ENCODE measurements around the gene FSTL1.
A peak's percentile ranks its signal among the peaks of the same experiment; 100 is the strongest.
"Not testable (repeated sequence)": the region's sequence is repeated elsewhere in the genome, so short reads cannot be mapped to it uniquely, and the experiment has no call there.

FSTL1 gene

DNA sequence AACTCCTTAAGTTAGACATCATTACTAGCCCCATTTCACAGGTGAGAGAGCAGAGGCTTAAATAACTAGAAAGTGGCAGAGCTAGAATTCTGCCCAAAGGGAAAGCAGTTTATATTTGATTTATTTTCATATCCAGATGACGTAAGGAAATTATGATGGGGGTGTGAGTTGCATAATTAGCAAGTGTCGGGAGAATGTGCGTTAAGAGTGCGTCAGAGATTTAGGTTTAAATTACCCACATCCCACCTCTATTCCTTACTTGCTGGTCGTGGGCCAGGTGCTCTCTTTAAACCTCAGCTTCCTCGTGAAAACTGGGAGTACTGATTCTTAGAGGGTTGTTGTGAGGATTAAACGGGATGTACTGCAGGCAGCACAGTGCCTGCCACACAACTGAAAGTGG is 32.3 kb downstream of the FSTL1 start:
- DNase-seq (ENCODE audit: low read depth, low spot score): no peak

DNA sequence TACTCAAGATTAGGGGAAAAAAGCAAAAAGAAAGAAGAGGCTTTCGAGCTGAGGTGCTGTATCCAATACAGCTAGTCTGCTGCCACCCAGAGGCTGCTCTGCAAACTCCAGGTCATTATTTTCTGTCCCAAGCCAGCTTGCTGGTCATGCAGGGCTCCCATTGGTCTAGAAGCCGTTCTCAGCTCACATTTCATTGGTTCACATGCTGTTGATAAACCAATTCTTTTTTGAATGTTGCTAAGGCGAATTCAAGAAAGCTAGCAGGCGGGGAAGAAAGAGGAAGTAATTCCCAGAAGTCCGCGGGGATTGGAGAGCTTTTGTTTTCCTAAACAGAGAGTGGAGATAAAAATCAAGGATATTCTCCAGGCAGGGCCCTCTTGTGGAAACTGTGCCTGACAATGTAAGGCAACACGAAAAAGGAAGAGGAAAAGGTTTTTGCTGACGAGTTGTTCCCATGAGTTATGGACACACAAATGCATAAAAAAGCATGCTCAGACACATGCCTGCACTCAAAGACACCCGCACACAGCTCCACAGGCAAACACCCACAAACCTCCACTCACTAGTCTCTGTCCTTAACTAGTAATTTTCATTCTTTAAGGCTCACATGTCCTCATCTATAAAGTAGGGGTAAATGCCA is 33.4 kb downstream of the FSTL1 start:
- peak; percentile 96 for DNase-seq (ENCODE audit: low read depth, low spot score)

DNA sequence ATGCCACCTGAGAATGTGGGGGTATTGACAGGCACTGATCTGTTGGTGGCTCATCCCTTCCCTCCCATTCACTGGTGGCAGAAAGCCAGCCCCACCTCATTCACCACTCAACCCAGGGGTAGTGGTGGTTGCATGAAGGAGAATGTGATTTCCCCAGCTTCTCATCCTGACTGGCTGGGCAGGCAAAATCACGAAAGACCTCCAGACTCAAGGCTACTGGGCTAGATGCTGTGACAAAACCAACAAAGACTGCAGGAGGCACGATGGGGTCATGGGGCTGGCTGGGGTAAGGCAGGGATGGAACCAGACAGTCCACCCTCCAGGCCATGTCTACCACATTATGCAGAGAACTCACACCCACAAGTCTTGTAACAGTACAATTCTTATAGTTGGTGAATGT is 33.9 kb downstream of the FSTL1 start:
- no peak for DNase-seq (ENCODE audit: low read depth, low spot score)

DNA sequence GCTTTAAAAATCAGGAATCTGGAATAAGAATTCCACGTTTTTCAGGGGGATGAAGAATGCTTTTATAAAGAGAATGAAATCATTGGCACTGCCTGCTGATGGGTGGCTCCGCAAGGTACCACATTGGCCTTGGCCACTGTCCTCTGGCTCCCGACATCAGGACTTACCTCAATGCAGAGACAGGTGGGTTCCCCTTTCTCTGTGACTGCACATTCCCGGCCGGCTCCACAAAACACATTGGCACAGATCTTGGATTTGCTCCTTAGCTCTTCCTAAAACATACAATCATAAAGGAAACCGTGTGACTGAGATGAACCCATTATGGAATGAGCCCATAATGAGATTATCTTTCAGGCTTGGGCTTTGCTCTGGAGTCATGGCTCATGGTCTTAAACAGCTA is 35.0 kb downstream of the FSTL1 start:
- no peak for DNase-seq (ENCODE audit: low read depth, low spot score)

DNA sequence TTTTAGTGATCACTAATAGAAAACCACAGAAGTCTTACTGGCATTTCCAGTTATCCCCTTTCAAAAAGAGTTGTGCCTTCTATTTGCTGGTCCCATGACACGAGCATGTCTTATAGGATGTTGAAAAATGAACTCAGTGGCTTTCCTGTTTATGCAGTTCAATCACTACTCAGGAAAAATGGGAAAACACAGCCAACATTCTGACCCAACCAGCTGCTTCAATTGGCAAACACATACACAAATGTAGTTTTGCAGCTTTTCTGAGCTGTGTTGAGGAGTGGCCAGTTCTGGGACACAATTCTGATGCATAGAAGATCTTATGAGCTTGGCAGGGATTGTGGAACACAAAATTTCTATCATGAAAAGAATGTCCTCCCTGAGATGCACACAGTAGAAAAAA is 40.3 kb downstream of the FSTL1 start:
- no peak for DNase-seq (ENCODE audit: low read depth, low spot score)

DNA sequence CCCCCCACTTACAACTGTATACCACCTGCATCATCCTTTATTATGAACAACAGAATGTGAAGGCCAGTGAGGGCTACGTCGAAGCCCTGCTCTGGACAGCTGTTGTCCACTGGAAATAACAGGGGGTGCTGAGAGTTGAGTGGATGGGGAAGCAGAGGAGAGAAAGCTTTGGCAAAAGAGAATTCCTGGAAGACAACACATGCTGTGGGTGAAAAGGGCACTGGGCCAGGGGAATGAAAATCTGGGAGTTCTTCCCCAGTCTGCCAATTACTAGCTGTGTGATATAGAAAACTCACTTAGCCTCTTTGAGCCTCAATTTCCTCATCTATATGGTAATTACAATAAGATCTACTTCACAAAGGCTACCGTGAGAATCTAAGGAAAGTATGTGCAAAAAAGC is 40.7 kb downstream of the FSTL1 start:
- no peak for DNase-seq (ENCODE audit: low read depth, low spot score)

GRCh38 chr3:120407508-120408287 is 43.1 kb downstream of the FSTL1 start:
- DNase-seq (ENCODE audit: low read depth, low spot score): no peak

DNA sequence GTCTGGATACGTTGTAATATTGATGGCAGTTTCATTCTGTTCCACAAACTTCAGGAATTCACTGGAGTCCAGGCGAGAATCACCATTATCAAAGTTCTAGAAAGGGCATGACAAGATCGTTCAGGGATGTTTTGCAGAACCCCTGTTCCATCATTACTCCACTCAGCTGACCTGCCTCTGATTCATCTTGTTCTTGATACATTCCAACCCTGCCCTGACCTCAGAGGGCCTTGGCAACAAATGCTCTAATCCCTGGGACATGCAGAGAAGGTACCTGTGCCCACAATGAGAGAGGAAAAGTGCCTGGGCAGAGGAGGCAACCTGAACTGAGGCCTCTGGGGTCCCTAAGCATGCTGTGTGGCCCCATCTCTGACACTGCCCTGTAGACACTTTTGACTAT is 45.9 kb downstream of the FSTL1 start:
- no peak for DNase-seq (ENCODE audit: low read depth, low spot score)

DNA sequence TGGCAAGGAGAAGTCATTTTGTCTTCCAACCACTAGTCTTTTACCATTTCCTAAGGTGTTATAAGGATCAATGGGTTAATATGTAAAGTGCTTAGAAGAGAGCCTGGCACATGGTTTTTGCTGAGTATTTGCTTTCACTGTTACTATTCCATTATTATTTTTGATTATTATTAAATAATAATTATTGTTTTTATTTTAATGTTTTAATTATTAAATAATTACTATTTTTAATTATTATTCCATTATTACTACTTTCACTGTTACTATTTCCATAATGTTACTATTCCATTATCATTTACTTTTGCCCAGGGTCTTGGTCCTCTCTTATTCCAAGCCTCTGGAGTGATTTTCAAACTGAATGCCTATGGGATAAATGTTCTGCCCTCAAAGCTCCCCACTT is 48.5 kb downstream of the FSTL1 start:
- no peak for DNase-seq (ENCODE audit: low read depth, low spot score)

GRCh38 chr3:120399372-120399771 is 51.4 kb downstream of the FSTL1 start:
- DNase-seq (ENCODE audit: low read depth, low spot score): no peak

DNA sequence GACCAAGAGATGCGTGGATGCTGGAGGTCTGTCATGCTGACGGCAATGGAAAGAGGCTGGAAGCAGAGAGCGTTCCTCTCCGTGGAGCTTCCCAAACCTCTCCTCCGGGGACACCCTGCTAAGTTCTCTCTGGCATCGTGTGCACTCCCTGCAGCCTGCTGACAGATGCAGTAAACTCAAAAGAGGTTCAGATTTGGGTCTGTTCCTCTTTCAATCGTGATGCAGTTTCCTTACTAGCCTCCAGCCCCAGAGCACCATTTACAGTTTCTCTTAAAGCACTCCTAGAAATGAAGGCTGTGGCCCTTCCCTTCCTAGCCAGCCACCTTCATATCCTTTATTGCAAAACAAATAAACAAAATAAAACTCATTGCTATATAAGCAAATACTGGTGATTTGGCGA is 54.3 kb downstream of the FSTL1 start:
- DNase-seq (ENCODE audit: low read depth, low spot score): no peak

GRCh38 chr3:120394347-120394746 is 56.4 kb downstream of the FSTL1 start:
- no peak for DNase-seq (ENCODE audit: low read depth, low spot score)

- no peak for DNase-seq (ENCODE audit: low read depth, low spot score)
These were observed 57.0 kb downstream of the FSTL1 start for GRCh38 chr3:120393761-120394160.

- DNase-seq (ENCODE audit: low read depth, low spot score): no peak
These were observed 57.5 kb downstream of the FSTL1 start for GRCh38 chr3:120393243-120393642.

GRCh38 chr3:120382941-120383447 is 67.8 kb downstream of the FSTL1 start:
- no peak for DNase-seq (ENCODE audit: low read depth, low spot score)

- no peak for DNase-seq (ENCODE audit: low read depth, low spot score)
These were observed 69.3 kb downstream of the FSTL1 start for GRCh38 chr3:120381503-120381902.

GRCh38 chr3:120377948-120378347 is 72.8 kb downstream of the FSTL1 start:
- DNase-seq (ENCODE audit: low read depth, low spot score): not testable (repeated sequence)

DNA sequence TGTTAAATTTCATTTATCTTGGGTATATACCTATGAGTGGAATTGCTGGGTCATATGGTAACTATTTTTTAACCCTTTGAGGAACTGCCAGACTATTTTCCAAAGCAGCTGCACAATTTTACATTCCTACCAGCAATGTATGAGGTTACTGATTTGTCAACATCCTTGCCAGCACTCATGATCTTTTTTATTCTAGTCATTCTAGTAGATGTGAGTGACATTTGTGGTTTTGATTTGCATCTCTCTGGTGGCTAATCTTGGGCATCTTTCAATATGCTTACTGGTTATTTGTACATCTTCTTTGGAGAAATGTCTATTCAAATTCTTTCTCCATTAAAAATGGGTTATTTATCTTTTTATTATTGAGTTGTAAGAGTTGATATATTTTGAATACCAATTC is 80.3 kb downstream of the FSTL1 start:
- no peak for DNase-seq (ENCODE audit: low read depth, low spot score)

DNA sequence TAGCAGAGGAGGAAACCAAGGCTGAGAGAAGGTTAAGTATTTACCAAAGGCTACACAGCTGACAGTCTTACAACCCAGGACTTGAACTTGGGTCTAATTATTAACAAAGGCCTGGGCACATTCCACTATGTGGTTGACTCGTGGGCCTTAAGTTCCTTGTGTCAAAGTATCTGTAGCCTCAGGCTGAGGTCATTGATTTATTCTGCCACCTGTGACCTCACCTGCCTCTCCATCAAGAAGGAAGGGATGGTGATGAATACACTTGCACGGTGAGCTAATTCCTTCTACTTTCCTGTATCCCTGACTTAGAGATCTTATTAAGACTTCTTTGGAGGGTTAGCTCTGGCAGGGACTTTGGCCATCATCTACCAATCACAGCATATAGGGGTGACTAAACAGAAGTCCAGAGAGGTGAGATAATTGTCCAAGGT is 81.7 kb downstream of the FSTL1 start:
- DNase-seq (ENCODE audit: low read depth, low spot score): no peak

DNA sequence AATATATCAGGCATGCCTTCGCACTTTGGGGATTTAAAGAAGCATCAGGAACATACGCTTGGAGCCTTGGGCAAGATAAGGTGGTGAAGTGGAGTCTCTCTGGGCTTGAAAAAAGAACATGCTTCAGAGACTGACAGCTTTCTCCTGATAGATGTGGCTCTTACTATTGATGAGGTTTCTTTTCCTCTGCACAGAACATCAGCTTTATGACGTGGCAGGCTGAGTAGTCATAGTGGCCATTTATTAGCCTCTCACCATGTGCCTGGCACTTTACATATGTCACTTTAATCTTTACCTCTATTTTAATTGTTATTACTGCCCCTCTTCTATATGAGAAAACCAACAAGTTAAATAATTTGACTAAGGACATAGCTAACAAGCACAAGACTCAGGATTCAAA is 82.6 kb downstream of the FSTL1 start:
- no peak for DNase-seq (ENCODE audit: low read depth, low spot score)

DNA sequence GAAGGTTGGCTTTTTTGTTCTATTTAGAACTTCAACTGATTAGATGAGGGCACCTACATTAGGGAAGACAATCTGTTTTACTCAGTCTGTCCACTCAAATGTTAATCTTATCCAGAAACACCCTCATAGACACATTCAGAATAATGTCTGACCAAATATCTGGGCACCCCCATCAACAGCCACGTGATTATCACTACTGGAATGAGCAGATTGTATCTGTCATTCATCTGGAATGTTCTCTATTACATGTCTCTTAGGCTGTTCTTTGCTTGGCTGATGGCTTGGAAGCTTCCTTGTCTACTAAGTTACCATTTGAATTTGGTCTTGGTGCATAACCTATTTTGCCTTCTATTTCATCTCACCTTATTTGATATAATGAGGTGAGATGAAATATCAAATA is 86.0 kb downstream of the FSTL1 start:
- DNase-seq (ENCODE audit: low read depth, low spot score): no peak

GRCh38 chr3:120364101-120364500 is 86.7 kb downstream of the FSTL1 start:
- no peak for DNase-seq (ENCODE audit: low read depth, low spot score)

DNA sequence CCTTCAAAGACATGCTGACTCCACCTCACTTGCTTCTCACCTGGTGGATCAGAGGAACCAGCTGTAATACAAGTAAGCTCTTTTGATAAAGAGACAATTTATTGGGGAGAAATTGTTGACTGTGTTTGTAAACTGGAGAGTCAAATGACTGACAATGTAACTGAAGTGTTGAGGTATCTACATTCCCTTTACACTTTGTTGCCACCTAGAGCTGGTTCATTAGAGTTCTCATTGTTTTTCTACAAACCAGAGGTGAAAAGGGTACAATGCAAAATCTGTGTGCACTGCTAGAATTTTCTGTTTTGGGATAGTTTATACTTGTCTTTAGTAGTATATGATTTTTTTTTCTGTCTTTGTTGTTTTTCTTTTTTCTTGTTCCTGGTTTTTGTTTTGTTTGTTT is 93.0 kb downstream of the FSTL1 start:
- DNase-seq (ENCODE audit: low read depth, low spot score): no peak

Measured in brain pericyte (primary cell).